ENCODE measurements around the gene ARHGAP5.
"Not testable (repeated sequence)": the region's sequence is repeated elsewhere in the genome, so short reads cannot be mapped to it uniquely, and the experiment has no call there.

DNA sequence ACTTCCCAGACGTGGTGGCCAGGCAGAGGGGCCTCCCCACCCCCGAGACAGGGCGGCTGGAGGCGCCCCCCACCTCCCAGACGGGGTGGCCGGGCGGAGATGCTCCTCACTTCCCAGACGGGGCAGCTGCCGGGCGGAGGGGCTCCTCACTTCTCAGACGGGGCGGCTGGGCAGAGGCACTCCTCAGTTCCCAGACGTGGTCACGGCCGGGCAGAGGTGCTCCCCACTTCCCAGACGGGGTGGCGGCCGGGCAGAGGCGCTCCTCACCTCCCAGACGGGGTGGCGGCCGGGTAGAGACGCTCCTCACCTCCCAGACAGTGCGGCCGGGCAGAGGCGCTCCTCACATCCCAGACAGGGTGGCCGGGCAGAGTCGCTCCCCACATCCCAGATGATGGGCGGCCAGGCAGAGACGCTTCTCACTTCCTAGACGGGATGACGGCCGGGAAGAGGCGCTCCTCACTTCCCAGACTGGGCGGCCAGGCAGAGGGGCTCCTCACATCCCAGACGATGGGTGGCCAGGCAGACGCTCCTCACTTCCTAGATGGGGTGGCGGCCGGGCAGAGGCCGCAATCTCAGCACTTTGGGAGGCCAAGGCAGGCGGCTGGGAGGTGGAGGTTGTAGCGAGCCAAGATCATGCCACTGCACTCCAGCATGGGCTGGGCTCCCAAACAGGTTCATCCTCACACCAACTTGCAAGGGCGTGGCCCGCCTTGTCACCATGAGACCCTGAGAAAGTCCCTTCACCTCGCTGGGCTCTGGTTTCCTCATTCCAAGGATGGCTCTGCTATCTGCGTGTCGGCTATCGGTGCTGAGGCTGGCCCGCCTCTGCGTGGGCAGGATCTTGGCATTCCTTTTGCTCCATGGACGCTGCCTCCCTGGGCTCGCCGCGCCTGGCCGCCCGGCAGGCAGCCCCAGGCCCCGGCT is 50.9 kb downstream of the ARHGAP5 start:
- TF ChIP-seq, protein P1, sequence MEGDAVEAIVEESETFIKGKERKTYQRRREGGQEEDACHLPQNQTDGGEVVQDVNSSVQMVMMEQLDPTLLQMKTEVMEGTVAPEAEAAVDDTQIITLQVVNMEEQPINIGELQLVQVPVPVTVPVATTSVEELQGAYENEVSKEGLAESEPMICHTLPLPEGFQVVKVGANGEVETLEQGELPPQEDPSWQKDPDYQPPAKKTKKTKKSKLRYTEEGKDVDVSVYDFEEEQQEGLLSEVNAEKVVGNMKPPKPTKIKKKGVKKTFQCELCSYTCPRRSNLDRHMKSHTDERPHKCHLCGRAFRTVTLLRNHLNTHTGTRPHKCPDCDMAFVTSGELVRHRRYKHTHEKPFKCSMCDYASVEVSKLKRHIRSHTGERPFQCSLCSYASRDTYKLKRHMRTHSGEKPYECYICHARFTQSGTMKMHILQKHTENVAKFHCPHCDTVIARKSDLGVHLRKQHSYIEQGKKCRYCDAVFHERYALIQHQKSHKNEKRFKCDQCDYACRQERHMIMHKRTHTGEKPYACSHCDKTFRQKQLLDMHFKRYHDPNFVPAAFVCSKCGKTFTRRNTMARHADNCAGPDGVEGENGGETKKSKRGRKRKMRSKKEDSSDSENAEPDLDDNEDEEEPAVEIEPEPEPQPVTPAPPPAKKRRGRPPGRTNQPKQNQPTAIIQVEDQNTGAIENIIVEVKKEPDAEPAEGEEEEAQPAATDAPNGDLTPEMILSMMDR (IDR thresholded peaks at IDR 0.05; ENCODE audit: low read depth, low read length, poor library complexity, severe bottlenecking) = not testable (repeated sequence)
- not testable (repeated sequence) for TF ChIP-seq EZH2phosphoT487 (IDR thresholded peaks at IDR 0.05; ENCODE audit: borderline replicate concordance, low read length)

Data from DOHH2 (cell line).